ENCODE data around the gene USP5.
A peak's percentile ranks its signal among the peaks of the same experiment; 100 is the strongest.

Gene USP5

DNA sequence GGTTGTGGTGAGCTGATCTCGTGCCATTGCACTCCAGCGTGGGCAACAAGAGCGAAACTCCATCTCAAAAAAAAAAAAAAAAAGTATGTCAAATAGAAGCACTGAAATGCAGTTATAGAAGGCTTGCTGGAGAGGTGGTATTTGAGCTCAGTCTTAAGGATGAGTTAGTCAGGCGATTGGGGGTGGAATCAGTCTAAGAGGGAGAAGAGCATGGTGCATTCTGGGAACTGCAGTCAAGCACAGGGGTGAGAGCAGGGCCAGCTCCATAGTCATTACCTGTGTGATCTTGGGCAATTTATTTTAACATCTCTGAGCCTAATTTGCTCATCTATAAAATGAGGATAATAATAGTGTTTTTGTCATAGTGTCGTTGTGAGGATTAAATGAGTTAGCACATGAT lies 17.1 kb upstream of the USP5 start:
- intact Hi-C loops (cut with DNase I): no loop called here
- DNase-seq: peak in 30 of 42 donors; percentile 31 to 88 (median 60)

DNA sequence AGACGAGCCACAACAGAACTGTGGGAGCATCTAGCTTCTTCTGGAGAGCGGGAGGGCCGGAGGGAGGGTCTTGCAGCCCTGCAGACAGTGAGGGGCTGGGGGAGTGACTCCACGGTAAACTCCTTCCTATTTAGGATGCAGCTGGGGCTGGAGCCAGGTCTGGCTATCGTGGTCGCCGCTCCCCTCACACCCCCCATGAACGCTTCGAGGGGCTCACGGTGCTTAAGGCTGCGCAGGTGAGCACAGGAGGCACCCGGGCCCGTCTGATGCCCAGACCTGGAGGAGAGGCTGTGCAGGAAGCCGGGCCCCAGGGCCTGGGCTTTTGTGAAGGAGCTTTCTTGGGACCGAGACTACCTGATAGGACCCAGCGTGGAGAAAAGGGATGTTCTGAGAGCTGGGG lies 15.1 kb upstream of the USP5 start:
- DNase-seq: no peak
- intact Hi-C loops (cut with DNase I): no loop called here

GRCh38 chr12:6837370-6838060 lies 14.4 kb upstream of the USP5 start:
- intact Hi-C loops (cut with DNase I): no loop called here
- DNase-seq: no peak

DNA sequence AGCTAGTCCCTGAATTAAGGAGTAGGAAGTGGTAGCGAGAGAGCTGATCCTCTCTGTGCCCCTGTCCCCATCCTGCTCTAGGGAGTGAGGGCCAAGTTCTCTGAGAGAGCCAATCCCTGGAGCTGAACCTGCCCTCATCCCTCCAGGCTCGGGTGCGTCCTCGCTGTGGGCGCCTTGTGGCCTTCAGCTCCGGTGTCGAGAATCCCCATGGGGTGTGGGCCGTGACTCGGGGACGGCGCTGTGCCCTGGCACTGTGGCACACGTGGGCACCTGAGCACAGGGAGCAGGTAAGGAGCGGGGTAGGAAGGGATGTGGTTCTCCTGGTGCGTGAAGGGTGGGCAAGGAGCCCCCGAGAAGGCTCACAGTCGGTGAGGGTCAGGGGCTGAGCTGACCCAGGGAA lies 13.1 kb upstream of the USP5 start:
- no peak for DNase-seq
- intact Hi-C loops (cut with DNase I): no loop called here

DNA sequence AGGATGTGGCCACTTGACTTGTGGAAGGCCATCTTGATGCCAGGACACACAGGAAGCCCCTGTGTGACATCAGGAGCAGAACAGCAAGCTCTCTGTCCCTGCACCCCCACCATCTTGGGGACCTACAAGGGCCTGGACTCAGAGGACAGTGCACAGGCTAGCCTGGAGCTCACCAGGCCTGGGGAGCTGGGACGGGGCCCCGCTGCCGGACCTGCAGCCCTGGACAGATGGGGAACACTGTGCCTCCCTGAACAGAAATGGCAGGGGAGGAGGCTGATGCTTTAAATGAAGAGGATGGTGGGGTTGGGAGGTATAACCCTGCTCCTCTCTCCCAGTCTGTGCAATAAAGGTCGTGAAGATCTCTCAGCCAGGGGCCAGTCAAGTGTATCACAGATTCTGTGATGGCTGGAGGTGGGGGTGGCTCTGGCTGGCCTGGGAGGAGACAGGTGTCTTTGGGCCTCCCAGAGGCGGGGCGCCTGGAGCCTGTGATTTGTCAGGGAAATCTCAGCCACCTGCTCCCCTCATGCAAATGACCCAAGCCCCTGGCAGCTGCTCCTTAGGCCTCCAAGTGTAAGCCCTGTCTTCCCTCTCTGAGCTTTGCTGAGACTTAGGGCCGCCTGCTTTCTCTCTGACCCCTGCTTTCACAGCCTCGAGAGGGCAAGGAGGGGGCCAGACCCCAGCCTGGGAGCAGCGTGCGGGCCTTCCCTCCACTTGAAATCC lies 12.3 kb upstream of the USP5 start:
- DNase-seq: peak in 1 of 42 donors; percentile 49
- intact Hi-C loops (cut with DNase I): no loop called here

- no peak for DNase-seq
- intact Hi-C loops (cut with DNase I): no loop called here
Observed at GRCh38 chr12:6840330-6840729, 11.6 kb upstream of the USP5 start.

DNA sequence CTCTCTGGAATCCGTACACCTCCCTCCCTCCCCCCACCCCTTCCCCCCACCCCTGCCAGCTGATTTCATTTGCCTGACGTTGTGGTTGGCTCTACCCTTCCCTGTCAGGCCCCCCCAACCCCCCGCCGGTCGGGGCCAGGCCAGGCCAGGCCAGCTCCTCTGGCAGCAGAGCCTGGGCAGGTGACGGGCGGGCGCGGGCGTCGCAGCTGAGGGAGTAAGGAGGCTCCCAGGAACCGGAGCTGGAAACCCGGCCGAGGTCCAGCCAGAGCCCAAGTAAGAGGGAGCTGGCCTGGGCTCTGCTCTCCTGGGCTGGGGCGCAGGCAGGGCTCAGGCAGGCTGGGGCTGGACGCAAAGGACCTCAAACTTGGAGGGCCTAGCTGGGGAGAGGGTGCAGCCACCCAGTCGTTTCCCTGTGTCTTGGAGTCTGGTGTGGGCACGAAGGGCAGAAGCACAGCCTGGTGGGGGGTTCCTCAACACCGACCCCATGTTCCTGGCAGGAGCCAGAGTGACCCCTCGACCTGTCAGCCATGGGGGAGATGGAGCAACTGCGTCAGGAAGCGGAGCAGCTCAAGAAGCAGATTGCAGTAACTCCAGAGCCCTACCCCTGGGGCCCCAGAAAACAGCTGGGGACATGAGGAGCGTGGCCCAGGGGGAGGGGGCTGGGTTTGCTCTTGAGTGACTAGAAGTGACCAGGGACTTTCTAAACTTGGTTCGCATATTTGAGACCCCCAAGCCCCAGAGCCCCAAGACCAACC lies 11.0 kb upstream of the USP5 start, which contains the start of gene GNB3:
GNB3 (plus strand) TSS at position 165 of the 755 bp plus-strand sequence; CDS start at position 528, 363 bp downstream.
- DNase-seq: no peak

GRCh38 chr12:6842075-6842474 lies 9.9 kb upstream of the USP5 start:
- DNase-seq: no peak
- intact Hi-C loops (cut with DNase I): no loop called here

More for the DNA sequence above, 11.0 kb upstream of the USP5 start, which contains the start of gene GNB3:
- intact Hi-C loops (cut with DNase I): no loop called here

DNA sequence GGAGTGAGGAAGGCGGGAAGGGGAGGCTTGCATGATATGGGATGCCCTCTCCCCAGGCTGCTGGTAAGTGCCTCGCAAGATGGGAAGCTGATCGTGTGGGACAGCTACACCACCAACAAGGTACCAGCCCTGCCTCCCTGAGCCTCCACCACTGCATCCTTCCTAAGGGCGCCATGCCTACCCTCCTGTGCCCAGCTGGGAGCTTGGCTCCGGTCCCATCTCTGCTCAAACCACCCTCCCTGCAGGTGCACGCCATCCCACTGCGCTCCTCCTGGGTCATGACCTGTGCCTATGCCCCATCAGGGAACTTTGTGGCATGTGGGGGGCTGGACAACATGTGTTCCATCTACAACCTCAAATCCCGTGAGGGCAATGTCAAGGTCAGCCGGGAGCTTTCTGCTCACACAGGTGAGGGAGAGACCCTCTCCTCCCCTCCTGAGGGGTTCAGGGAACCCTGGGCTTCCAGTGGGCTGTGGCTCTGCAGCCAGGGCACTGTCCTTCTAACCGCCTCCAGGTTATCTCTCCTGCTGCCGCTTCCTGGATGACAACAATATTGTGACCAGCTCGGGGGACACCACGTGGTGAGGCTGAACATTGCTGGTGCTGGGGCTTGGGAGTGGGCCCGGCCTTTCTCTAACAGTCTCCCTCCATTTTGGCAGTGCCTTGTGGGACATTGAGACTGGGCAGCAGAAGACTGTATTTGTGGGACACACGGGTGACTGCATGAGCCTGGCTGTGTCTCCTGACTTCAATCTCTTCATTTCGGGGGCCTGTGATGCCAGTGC lies 8.6 kb upstream of the USP5 start:
- intact Hi-C loops (cut with DNase I): no loop called here
- no peak for DNase-seq

- no peak for DNase-seq
- intact Hi-C loops (cut with DNase I): no loop called here
Observed at GRCh38 chr12:6845395-6845794, 6.6 kb upstream of the USP5 start.

GRCh38 chr12:6846316-6846869 lies 5.6 kb upstream of the USP5 start:
- DNase-seq: peak in 4 of 42 donors; percentile 29 to 56 (median 42)
- intact Hi-C loops (cut with DNase I): no loop called here

DNA sequence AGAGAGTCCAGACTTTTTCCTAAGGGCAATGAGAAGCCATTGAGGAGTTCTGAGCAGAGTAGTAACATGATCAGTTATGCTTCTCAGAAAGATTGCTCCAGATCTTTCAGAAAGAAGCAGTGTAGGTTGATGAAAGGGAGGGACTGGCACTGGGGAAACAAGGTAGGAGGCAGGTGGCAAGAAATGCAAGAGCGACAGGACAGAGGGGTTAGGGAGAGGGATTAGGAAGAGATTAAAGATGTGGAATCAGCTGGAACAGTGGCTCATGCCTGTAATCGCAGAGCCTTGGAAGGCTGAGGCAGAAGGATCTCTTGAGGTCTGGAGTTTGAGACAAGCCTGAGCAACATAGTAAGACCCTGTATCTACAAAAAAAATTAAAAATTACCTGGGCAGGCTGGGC lies 4.3 kb upstream of the USP5 start:
- intact Hi-C loops (cut with DNase I): no loop called here
- DNase-seq: peak in 3 of 42 donors; percentile 25 to 55 (median 29)

DNA sequence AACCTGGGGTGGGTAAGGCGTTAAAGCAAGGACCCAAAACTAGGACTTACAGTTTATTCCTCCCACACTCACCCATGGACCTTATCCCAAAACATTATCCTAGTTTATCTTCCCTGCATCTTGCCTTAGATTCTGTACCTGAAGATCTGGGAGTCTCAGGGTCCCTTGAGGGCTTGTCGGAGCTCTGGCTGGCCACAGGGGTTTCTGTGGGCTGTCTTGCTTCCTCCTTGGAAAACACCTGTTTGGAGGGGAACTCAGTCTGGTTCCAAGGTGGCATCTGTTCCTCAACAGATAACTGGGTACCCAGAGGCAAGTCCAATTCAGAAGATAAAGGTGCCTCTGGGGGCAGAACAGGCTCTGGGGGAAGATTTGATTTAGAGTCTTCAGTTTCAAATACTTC lies 2.5 kb upstream of the USP5 start:
- no peak for DNase-seq
- intact Hi-C loops (cut with DNase I): no loop called here

DNA sequence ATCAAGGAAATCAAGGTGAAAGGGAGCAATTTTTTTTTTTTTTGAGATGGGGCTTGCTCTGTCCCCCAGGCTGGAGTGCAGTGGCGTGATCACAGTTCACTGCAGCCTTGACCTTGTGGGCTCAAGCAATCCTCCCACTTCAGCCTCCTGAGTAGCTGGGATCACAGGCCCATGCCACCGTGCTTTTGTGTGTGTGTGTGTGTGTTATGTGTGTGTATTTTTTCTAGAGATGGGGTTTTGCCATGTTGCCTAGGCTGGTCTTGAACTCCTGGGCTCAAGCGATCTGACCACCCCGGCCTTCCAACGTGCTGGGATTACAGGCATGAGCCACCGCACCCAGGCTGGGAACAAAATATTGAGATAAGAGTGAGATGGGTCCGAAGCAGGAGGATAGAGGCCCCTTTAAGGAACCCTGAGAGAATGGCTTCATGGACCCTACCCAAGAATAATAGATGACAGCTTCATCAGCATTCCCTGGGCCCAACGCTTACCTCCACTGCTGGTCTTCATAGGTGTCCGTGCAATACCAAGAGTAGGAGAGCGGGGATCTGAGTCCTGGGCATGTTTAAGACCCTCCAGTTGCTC lies 1.9 kb upstream of the USP5 start:
- DNase-seq: no peak
- intact Hi-C loops (cut with DNase I): no loop called here

DNA sequence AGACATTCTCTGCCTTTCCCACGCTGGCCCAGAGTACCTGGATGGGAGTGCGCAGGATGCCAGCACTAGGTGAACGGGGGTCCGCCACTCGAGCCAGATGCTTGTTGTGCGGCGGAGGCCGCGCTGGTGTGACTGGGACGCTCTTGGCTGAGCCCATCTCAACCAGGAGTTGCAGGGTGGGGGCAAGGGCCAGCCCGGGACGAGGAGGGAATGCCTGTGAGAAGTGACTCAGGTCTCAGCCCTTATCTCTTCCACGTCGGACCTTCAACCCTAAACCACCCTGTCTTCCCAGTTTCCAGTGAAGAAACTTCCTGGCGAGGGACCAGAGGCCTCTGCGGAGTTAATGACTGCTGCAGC lies 1.2 kb upstream of the USP5 start:
- no peak for DNase-seq
- intact Hi-C loops (cut with DNase I): no loop called here

- intact Hi-C loops (cut with DNase I): no loop called here
- DNase-seq: peak; percentile 84 to 99 (median 96)
Observed at GRCh38 chr12:6851153-6851920, 613 bp upstream of the USP5 start, which contains the start of gene CDCA3. TSS of gene CDCA3 (minus strand) at chr12:6851286. CDS start at chr12:6850952, 334 bp downstream.

- DNase-seq: peak in 35 of 42 donors; percentile 15 to 77 (median 56)
Observed at GRCh38 chr12:6852651-6853354, 853 bp downstream of the USP5 start.

More at GRCh38 chr12:6852651-6853354, 853 bp downstream of the USP5 start:
- intact Hi-C loops (cut with DNase I): loop anchor here (2.0 kb wide), 1 partner anchor 38 kb away; no protein-coding TSS in a partner anchor
